GM12878 (cell line): ENCODE measurements around the gene WWP2. TPM values are rescaled to one million over a fixed set of nuclear protein-coding genes. Genes with fewer than 3 reads are reported as not detected.

Experiments used
- ATAC-seq: fragments of 200-7000 bp; cut with Tn5 transposase; 3 replicates; pipeline ENCODE4 v1.9.1; 2020; ENCODE audit warnings: mild to moderate bottlenecking, moderate library complexity
- BruUV-seq: library from RNA; stranded (reverse); fragments of 400-500 nt; replicated peaks from 2 replicates; lab custom pipeline; 2021; lab: Mats Ljungman, UMichigan
- CTCF ChIA-PET: fragments of 300-600 bp; sonication (Branson Sonifier 250); formaldehyde crosslinking; extraction: SDS; loops from one replicate; lab custom pipeline; 2021; ENCODE audit warnings: inconsistent platforms; lab: Yijun Ruan, JAX
- POLR2A ChIA-PET: fragments of 350-600 bp; formaldehyde crosslinking; extraction: SDS; loops from one replicate; lab custom pipeline; 2021; ENCODE audit warnings: inconsistent platforms; lab: Charles Lee
- RAD21 ChIA-PET: fragments of 300-600 bp; sonication (Branson Sonifier 250); formaldehyde crosslinking; loops from one replicate; lab custom pipeline; 2023; ENCODE audit warnings: antibody characterized with exemption; ENCODE audit not compliant: unreplicated experiment; lab: Charles Lee
- SMC1A ChIA-PET: fragments of 300-600 bp; sonication (Branson Sonifier 250); formaldehyde crosslinking; loops from one replicate; lab custom pipeline; 2023; ENCODE audit not compliant: unreplicated experiment, uncharacterized antibody; lab: Charles Lee
- DNase-seq: peaks from one replicate; pipeline ENCODE4 v3.0.0-alpha.2; 2011; ENCODE audit warnings: low read depth, low spot score
- FAIRE-seq: peaks from 3 replicates; lab custom pipeline; 2011; peaks lifted over from hg19 to GRCh38; lab: Jason Lieb, UNC
- H2AFZ ChIP-seq: 2 replicates; pipeline ENCODE4 v1.6.0; 2011; ENCODE audit warnings: low read depth, low read length, control low read depth; ENCODE audit not compliant: control insufficient read depth
- H3K27ac ChIP-seq: 2 replicates; pipeline ENCODE4 v1.5.1; 2011; ENCODE audit warnings: control low read depth; ENCODE audit not compliant: control insufficient read depth, insufficient read depth
- H3K27me3 ChIP-seq, 2 experiments: replicated peaks in 1 of 2; 2 replicates each; pipeline versions ENCODE4 v1.6.0 to v1.6.1; 2011; ENCODE audit warnings: low read length in 1 of 2; ENCODE audit not compliant: control insufficient read depth in 2 of 2, insufficient read depth in 2 of 2
- H3K36me3 ChIP-seq, 2 experiments: 2 replicates each; pipeline ENCODE4 v1.5.1; 2011; ENCODE audit warnings: low read length in 1 of 2; ENCODE audit not compliant: control insufficient read depth in 2 of 2, insufficient read depth in 2 of 2
- H3K4me1 ChIP-seq: 2 replicates; pipeline ENCODE4 v1.6.1; 2011; ENCODE audit warnings: mild to moderate bottlenecking, low read length, moderate library complexity, mixed read lengths; ENCODE audit not compliant: control insufficient read depth, insufficient read depth
- H3K4me2 ChIP-seq: 2 replicates; pipeline ENCODE4 v1.6.0; 2011; ENCODE audit warnings: control low read depth; ENCODE audit not compliant: control insufficient read depth, insufficient read depth
- H3K4me3 ChIP-seq: fragments of 200-600 bp; sonication (generic); 2 replicates; pipeline ENCODE4 v1.5.1; 2016
- H3K79me2 ChIP-seq: 2 replicates; pipeline ENCODE4 v1.6.0; 2011; ENCODE audit warnings: low read length; ENCODE audit not compliant: control insufficient read depth, insufficient read depth
- H3K9ac ChIP-seq: 2 replicates; pipeline ENCODE4 v1.8.0; 2011; ENCODE audit warnings: low read length, control low read depth, mixed read lengths; ENCODE audit not compliant: control insufficient read depth, insufficient read depth
- H3K9me3 ChIP-seq: replicated peaks from 3 replicates; pipeline ENCODE4 v1.5.1; 2011; ENCODE audit warnings: mild to moderate bottlenecking, low read length; ENCODE audit not compliant: control insufficient read depth, insufficient read depth
- H4K20me1 ChIP-seq: 2 replicates; pipeline ENCODE4 v1.6.0; 2011; ENCODE audit not compliant: control insufficient read depth, insufficient read depth
- BMI1 ChIP-seq: fragments of 450-650 bp; IDR thresholded peaks from 2 replicates; pipeline ENCODE4 v1.6.1; 2016; ENCODE audit warnings: mild to moderate bottlenecking, moderate library complexity, borderline replicate concordance
- CBX5 ChIP-seq: sonication (generic); IDR thresholded peaks from 2 replicates; pipeline ENCODE4 v1.6.1; 2016; ENCODE audit warnings: low read depth, moderate library complexity, mild to moderate bottlenecking, inconsistent platforms
- FOXM1 ChIP-seq: IDR thresholded peaks from 2 replicates; pipeline ENCODE4 v1.6.1; 2012; ENCODE audit warnings: low read depth, mild to moderate bottlenecking, inconsistent platforms, low read length, moderate library complexity
- IKZF2 ChIP-seq, 2 experiments: fragments of 450-650 bp; IDR thresholded peaks; 2 replicates each; pipeline ENCODE4 v1.6.1; 2017; ENCODE audit warnings: mild to moderate bottlenecking in 2 of 2, moderate library complexity in 2 of 2
- JUND ChIP-seq: IDR thresholded peaks from 2 replicates; pipeline ENCODE4 v1.6.1; 2012; ENCODE audit warnings: low read depth, mild to moderate bottlenecking, low read length, improper control_type of control experiment, moderate library complexity
- MTA3 ChIP-seq: IDR thresholded peaks from 2 replicates; pipeline ENCODE4 v1.6.1; 2012; ENCODE audit warnings: low read length, inconsistent platforms, borderline replicate concordance
- MYB ChIP-seq: fragments of 150-350 bp; IDR thresholded peaks from 2 replicates; pipeline ENCODE4 v1.6.1; 2014; ENCODE audit warnings: mild to moderate bottlenecking, low read depth, low read length, borderline replicate concordance
- NR2C1 ChIP-seq: fragments of 450-650 bp; IDR thresholded peaks from 2 replicates; pipeline ENCODE4 v1.6.1; 2017; ENCODE audit warnings: antibody characterized with exemption, mild to moderate bottlenecking, moderate library complexity
- NR2C2 ChIP-seq: IDR thresholded peaks from 2 replicates; pipeline ENCODE4 v1.6.1; 2011; ENCODE audit warnings: borderline replicate concordance, low read depth; ENCODE audit not compliant: control insufficient read depth, insufficient read length
- RB1 ChIP-seq: fragments of 450-650 bp; formaldehyde crosslinking; IDR thresholded peaks from 2 replicates; pipeline ENCODE4 v1.6.1; 2017; ENCODE audit warnings: mild to moderate bottlenecking, borderline replicate concordance
- SMAD1 ChIP-seq: fragments of 450-650 bp; IDR thresholded peaks from 2 replicates; pipeline ENCODE4 v1.6.1; 2018; ENCODE audit warnings: mild to moderate bottlenecking, low read depth; ENCODE audit not compliant: partially characterized antibody
- SPI1 ChIP-seq: IDR thresholded peaks from 2 replicates; pipeline ENCODE4 v1.6.1; 2011; ENCODE audit warnings: low read depth, mild to moderate bottlenecking, low read length, moderate library complexity, borderline replicate concordance; ENCODE audit not compliant: insufficient read depth
- YBX1 ChIP-seq: fragments of 450-650 bp; IDR thresholded peaks from 2 replicates; pipeline ENCODE4 v1.6.1; 2016; ENCODE audit warnings: antibody characterized with exemption
- WGBS: methylation state at CpG from one replicate; pipeline ENCODE4 v1.1.6; 2016; ENCODE audit warnings: low lambda C conversion rate; ENCODE audit not compliant: insufficient replicate concordance, insufficient coverage; ENCODE audit errors: missing lambda C conversion rate; 5-methylcytosine and 5-hydroxymethylcytosine counted together
- in situ Hi-C: fragments of 300-500 bp; cut with MboI; formaldehyde crosslinking; loops from 9 replicates; pipeline ENCODE4 v1.14.3; 2018; ENCODE audit warnings: mixed read lengths
- intact Hi-C: fragments of 100-400 bp; cut with micrococcal nuclease; formaldehyde crosslinking; loops from one replicate; pipeline ENCODE4 v1.14.2; 2022; ENCODE audit not compliant: unreplicated experiment
- polyA plus RNA-seq, 11 experiments: library from polyadenylated mRNA; depleted of rRNA in 4 of 11; unstranded in 6 of 11; stranded (reverse) in 5 of 11; fragments of >200 nt; fragmentation: Nextera tagmentation in 4 of 11; fragmentation: Illumina TruSeq in 1 of 11; extraction: Ambion mirVana in 4 of 11; extraction: Trizol in 1 of 11; gene quantifications; 1 replicate in 1 of 11; 2 replicates in 10 of 11; pipeline versions ENCODE4 v1.2.1 to v1.2.3, GENCODE V29; 2011 to 2016; ENCODE audit warnings: inconsistent platforms in 2 of 11, missing spikeins in 2 of 11, low read depth in 1 of 11
- total RNA-seq, 4 experiments: library from RNA; depleted of rRNA in 3 of 4; stranded (reverse); fragments of >200 nt in 3 of 4; fragmentation: Illumina TruSeq in 1 of 4; extraction: Trizol in 1 of 4; gene quantifications; 2 replicates each; pipeline versions ENCODE4 v1.2.1 to v1.2.3, GENCODE V29; 2013 to 2021
- TF ChIP-seq, protein P1 (sequence below): fragments of 450-650 bp; IDR thresholded peaks from 2 replicates; pipeline ENCODE4 v1.6.1; 2017; ENCODE audit warnings: antibody characterized with exemption, mild to moderate bottlenecking, moderate library complexity
- TF ChIP-seq, protein P2 (sequence below): fragments of 150-350 bp; IDR thresholded peaks from 2 replicates; pipeline ENCODE4 v1.6.1; 2014; ENCODE audit warnings: mild to moderate bottlenecking, low read depth, low read length
- TF ChIP-seq, protein P3 (sequence below): fragments of 450-650 bp; conservative IDR thresholded peaks from 2 replicates; pipeline ENCODE4 v1.6.1; 2017; ENCODE audit warnings: mild to moderate bottlenecking, moderate library complexity

Gene WWP2
- total and polyA plus RNA-seq, 10 of the 15 experiments (the other 5 are each of a cell fraction or from before 2014, with no cell fraction given): 2.8 to 47.0 (median 23.8) TPM

DNA sequence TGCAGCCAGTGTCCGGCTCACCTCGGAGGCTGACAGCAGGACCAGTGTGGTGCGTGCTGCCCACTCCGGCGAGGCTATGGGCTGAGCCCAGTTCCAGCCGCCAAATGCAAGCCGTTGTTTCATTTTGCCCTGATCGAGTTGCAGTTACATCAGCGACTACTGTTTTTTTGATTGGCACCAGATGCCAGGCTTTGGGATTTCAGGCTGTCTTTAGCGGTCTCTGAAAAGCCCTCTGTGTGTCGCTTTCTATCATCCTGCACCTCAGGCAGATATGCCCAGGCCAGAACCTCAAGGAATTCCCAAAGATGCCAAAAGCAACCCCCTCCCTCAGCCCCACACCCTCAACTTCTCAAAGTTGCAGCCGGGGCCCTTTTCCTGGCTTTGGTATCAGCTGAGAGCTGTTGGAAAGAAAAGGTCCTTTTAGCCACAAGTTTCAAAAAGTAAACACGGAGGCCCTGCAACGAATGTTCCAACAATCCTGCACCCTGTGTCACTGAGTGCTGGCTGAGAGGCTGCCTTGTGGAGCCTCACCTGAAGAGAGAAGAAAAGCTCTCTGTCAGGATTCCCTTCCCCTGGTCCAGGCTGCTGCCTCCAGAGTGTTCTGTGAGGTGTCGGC, 58.9 kb downstream of the WWP2 start:
- 93% methylated on average over 15 of the region's 15 CpGs for WGBS
- BruUV-seq: no TSS peak
- H3K4me2 ChIP-seq: no peak overlapping the region

More for the DNA sequence above, 58.9 kb downstream of the WWP2 start:
- TF ChIP-seq, protein P1, sequence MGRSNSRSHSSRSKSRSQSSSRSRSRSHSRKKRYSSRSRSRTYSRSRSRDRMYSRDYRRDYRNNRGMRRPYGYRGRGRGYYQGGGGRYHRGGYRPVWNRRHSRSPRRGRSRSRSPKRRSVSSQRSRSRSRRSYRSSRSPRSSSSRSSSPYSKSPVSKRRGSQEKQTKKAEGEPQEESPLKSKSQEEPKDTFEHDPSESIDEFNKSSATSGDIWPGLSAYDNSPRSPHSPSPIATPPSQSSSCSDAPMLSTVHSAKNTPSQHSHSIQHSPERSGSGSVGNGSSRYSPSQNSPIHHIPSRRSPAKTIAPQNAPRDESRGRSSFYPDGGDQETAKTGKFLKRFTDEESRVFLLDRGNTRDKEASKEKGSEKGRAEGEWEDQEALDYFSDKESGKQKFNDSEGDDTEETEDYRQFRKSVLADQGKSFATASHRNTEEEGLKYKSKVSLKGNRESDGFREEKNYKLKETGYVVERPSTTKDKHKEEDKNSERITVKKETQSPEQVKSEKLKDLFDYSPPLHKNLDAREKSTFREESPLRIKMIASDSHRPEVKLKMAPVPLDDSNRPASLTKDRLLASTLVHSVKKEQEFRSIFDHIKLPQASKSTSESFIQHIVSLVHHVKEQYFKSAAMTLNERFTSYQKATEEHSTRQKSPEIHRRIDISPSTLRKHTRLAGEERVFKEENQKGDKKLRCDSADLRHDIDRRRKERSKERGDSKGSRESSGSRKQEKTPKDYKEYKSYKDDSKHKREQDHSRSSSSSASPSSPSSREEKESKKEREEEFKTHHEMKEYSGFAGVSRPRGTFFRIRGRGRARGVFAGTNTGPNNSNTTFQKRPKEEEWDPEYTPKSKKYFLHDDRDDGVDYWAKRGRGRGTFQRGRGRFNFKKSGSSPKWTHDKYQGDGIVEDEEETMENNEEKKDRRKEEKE: no peak
- TF ChIP-seq NR2C2 (no peak), BMI1 (no peak), YBX1 (no peak), RB1 (no peak), NR2C1 (no peak), IKZF2 (IDR thresholded peaks at IDR 0.05) (no peak), CBX5 (no peak), FOXM1 (no peak), SMAD1 (no peak), SPI1 (no peak), MYB (no peak), MTA3 (no peak), JUND (no peak)
- TF ChIP-seq, protein P2, sequence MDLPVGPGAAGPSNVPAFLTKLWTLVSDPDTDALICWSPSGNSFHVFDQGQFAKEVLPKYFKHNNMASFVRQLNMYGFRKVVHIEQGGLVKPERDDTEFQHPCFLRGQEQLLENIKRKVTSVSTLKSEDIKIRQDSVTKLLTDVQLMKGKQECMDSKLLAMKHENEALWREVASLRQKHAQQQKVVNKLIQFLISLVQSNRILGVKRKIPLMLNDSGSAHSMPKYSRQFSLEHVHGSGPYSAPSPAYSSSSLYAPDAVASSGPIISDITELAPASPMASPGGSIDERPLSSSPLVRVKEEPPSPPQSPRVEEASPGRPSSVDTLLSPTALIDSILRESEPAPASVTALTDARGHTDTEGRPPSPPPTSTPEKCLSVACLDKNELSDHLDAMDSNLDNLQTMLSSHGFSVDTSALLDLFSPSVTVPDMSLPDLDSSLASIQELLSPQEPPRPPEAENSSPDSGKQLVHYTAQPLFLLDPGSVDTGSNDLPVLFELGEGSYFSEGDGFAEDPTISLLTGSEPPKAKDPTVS: no peak
- TF ChIP-seq, protein P3, sequence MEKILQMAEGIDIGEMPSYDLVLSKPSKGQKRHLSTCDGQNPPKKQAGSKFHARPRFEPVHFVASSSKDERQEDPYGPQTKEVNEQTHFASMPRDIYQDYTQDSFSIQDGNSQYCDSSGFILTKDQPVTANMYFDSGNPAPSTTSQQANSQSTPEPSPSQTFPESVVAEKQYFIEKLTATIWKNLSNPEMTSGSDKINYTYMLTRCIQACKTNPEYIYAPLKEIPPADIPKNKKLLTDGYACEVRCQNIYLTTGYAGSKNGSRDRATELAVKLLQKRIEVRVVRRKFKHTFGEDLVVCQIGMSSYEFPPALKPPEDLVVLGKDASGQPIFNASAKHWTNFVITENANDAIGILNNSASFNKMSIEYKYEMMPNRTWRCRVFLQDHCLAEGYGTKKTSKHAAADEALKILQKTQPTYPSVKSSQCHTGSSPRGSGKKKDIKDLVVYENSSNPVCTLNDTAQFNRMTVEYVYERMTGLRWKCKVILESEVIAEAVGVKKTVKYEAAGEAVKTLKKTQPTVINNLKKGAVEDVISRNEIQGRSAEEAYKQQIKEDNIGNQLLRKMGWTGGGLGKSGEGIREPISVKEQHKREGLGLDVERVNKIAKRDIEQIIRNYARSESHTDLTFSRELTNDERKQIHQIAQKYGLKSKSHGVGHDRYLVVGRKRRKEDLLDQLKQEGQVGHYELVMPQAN: no peak
- in situ Hi-C loops (no loop called here), intact Hi-C loops (no loop called here)
- Histone ChIP-seq H3K9me3 (no peaks in the 10 kb centered on the region; the same call in 2 of the 3 replicates), H3K4me3 (no peak overlapping the region), H3K27me3 (no peaks in the 10 kb centered on the region), H3K36me3 (no peaks in the 10 kb centered on the region; a peak in 2 of 4 replicates), H3K27ac (no peak overlapping the region), H3K4me1 (peaks cover 12% of the 10 kb centered on the region), H2AFZ (no peak overlapping the region), H4K20me1 (no peaks in the 10 kb centered on the region), H3K9ac (no peak overlapping the region), H3K79me2 (no peaks in the 10 kb centered on the region)
- ATAC-seq (no peak), FAIRE-seq (no peak), DNase-seq (no peak)
- ChIA-PET SMC1A (no interaction called here), RAD21 (no interaction called here), POLR2A (no interaction called here), CTCF (interaction anchor here (1.3 kb wide), 1 partner anchor 109 kb away, joined by 4 read pairs; no protein-coding TSS in a partner anchor)
